Stimulated activated CD8-positive, alpha-beta memory T cell treated with anti-CD3 and anti-CD28 coated beads, Interleukin-12 subunit alpha, Interleukin-12 subunit beta, amount 100 ng/mL, for 4 hours (primary cell): Measurements from ENCODE around the gene COX6B2.
"Not testable (repeated sequence)": the region's sequence is repeated elsewhere in the genome, so short reads cannot be mapped to it uniquely, and the experiment has no call there.

Source experiments
- DNase-seq: peaks from one replicate; pipeline ENCODE4 v3.0.0-alpha.2; 2020; ENCODE audit warnings: low read depth

Gene COX6B2

GRCh38 chr19:55354698-55355212 is at the start of gene COX6B2:
TSS of gene COX6B2 (minus strand) at chr19:55354719. CDS start at chr19:55354521, 198 bp downstream.
- DNase-seq = no peak

GRCh38 chr19:55402509-55402908 is 48.0 kb upstream of the COX6B2 start:
- DNase-seq = no peak

GRCh38 chr19:55401390-55401789 is 46.9 kb upstream of the COX6B2 start:
- DNase-seq = not testable (repeated sequence)

GRCh38 chr19:55400281-55401087 is 46.0 kb upstream of the COX6B2 start:
- no peak for DNase-seq

GRCh38 chr19:55398200-55398925 is 43.8 kb upstream of the COX6B2 start:
- no peak for DNase-seq

- DNase-seq = no peak
Observed at GRCh38 chr19:55392820-55393761, 38.6 kb upstream of the COX6B2 start.

GRCh38 chr19:55391702-55392615 is 37.4 kb upstream of the COX6B2 start:
- no peak for DNase-seq

GRCh38 chr19:55391191-55391670 is 36.7 kb upstream of the COX6B2 start:
- DNase-seq = no peak

GRCh38 chr19:55390461-55390880 is 36.0 kb upstream of the COX6B2 start:
- DNase-seq = no peak

- no peak for DNase-seq
Observed at GRCh38 chr19:55389386-55390317, 35.1 kb upstream of the COX6B2 start.

- no peak for DNase-seq
Observed at GRCh38 chr19:55387736-55388497, 33.4 kb upstream of the COX6B2 start.

GRCh38 chr19:55386493-55386971 is 32.0 kb upstream of the COX6B2 start:
- no peak for DNase-seq

- DNase-seq = peak; percentile 96
Observed at GRCh38 chr19:55385724-55386492, 31.4 kb upstream of the COX6B2 start, which contains the start of gene RPL28. TSS of gene RPL28 (plus strand) at chr19:55385932. CDS start at chr19:55386358, 426 bp downstream.

- peak; percentile 83 for DNase-seq
Observed at GRCh38 chr19:55384920-55385723, 30.6 kb upstream of the COX6B2 start.

GRCh38 chr19:55384131-55384919 is 29.8 kb upstream of the COX6B2 start, which contains the start of gene TMEM238:
TSS of gene TMEM238 (minus strand) at chr19:55384292. CDS start at chr19:55384259, 33 bp downstream.
- no peak for DNase-seq
